Right lobe of liver (tissue), 4 donors: Measurements from ENCODE around the gene GGCX.
"Not testable (repeated sequence)": the region's sequence is repeated elsewhere in the genome, so short reads cannot be mapped to it uniquely, and the experiment has no call there.

Experiments used
- POLR2A ChIP-seq: fragments of 450-650 bp; IDR thresholded peaks from one replicate; pipeline ENCODE4 v1.6.1; 2017; ENCODE audit warnings: antibody characterized with exemption, mild to moderate bottlenecking
- TF ChIP-seq, protein P1 (sequence below), 4 donors: fragments of 200-600 bp in 3 of 4; fragments of 450-650 bp in 1 of 4; IDR thresholded peaks; one replicate each; pipeline versions ENCODE4 v1.5.1 to v1.8.0; 2016 to 2022; ENCODE audit warnings: antibody characterized with exemption in 4 of 4, mild to moderate bottlenecking in 2 of 4
- donor health status: DM: no; HTN: no; CAD: no.
- donor health status: DM: no; HTN: no; CAD: no.
- donor health status: DM: no; HTN: yes; CAD: no.

DNA sequence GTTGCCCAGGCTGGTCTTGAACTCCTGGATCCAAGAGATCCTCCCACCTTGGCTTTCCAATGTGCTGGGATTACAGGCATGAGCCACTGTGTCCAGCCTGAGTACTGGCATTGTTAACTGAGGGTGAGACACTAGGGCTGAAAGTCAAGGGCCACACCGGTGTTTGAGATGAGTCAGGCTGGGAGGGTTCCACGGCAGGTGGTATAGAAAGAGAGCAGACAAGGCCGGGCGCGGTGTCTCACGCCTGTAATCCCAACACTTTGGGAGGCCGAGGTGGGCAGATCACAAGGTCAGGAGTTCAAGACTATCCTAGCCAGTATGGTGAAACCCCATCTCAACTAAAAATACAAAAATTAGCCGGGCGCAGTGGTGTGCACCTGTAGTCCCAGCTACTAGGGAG, 31.0 kb upstream of the GGCX start:
- TF ChIP-seq, protein P1, sequence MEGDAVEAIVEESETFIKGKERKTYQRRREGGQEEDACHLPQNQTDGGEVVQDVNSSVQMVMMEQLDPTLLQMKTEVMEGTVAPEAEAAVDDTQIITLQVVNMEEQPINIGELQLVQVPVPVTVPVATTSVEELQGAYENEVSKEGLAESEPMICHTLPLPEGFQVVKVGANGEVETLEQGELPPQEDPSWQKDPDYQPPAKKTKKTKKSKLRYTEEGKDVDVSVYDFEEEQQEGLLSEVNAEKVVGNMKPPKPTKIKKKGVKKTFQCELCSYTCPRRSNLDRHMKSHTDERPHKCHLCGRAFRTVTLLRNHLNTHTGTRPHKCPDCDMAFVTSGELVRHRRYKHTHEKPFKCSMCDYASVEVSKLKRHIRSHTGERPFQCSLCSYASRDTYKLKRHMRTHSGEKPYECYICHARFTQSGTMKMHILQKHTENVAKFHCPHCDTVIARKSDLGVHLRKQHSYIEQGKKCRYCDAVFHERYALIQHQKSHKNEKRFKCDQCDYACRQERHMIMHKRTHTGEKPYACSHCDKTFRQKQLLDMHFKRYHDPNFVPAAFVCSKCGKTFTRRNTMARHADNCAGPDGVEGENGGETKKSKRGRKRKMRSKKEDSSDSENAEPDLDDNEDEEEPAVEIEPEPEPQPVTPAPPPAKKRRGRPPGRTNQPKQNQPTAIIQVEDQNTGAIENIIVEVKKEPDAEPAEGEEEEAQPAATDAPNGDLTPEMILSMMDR (IDR thresholded peaks at IDR 0.05) = not testable (repeated sequence)
- TF ChIP-seq POLR2A = not testable (repeated sequence)
